Activated CD8-positive, alpha-beta T cell treated with anti-CD3 and anti-CD28 coated beads for 36 hours (primary cell): Measurements from ENCODE around the gene PTPRD. TPM values are rescaled to one million over a fixed set of nuclear protein-coding genes. Genes with fewer than 3 reads are reported as not detected.
"Not testable (repeated sequence)": the region's sequence is repeated elsewhere in the genome, so short reads cannot be mapped to it uniquely, and the experiment has no call there.

Source experiments
- ATAC-seq: fragments of 200-7000 bp; cut with Tn5 transposase; one replicate; pipeline ENCODE4 v1.10.0; 2021; ENCODE audit warnings: mild to moderate bottlenecking, moderate library complexity
- CTCF ChIA-PET: fragments of 350-600 bp; sonication (Branson Sonifier 250); formaldehyde crosslinking; loops from one replicate; lab custom pipeline; 2021; ENCODE audit warnings: antibody characterized with exemption; lab: Charles Lee
- POLR2A ChIA-PET: fragments of 350-600 bp; sonication (Branson Sonifier 250); formaldehyde crosslinking; loops from one replicate; lab custom pipeline; 2021; ENCODE audit warnings: antibody characterized with exemption; lab: Charles Lee
- DNase-seq: peaks from one replicate; pipeline ENCODE4 v3.0.0-alpha.2; 2020
- H3K27ac Mint-ChIP-seq: one replicate; pipeline ENCODE4 v1.8.0; 2021; ENCODE audit warnings: mild to moderate bottlenecking, mixed read lengths
- H3K27me3 Mint-ChIP-seq: one replicate; pipeline ENCODE4 v1.8.0; 2021; ENCODE audit warnings: mixed read lengths
- H3K36me3 Mint-ChIP-seq: one replicate; pipeline ENCODE4 v1.8.0; 2021; ENCODE audit warnings: low read depth, mixed read lengths
- H3K4me1 Mint-ChIP-seq: one replicate; pipeline ENCODE4 v1.8.0; 2021; ENCODE audit warnings: low read depth, mixed read lengths
- H3K4me3 Mint-ChIP-seq: one replicate; pipeline ENCODE4 v1.8.0; 2021; ENCODE audit warnings: mild to moderate bottlenecking, moderate library complexity, mixed read lengths
- H3K9me3 Mint-ChIP-seq: one replicate; pipeline ENCODE4 v1.8.0; 2021; ENCODE audit warnings: mixed read lengths
- CTCF ChIP-seq: fragments of 200-600 bp; IDR thresholded peaks from one replicate; pipeline ENCODE4 v1.8.0; 2022; ENCODE audit warnings: antibody characterized with exemption, mild to moderate bottlenecking
- intact Hi-C: fragments of 100-400 bp; cut with micrococcal nuclease; formaldehyde crosslinking; loops from one replicate; pipeline ENCODE4 v1.10.0; 2022
- total RNA-seq, 2 experiments: library from RNA; stranded (reverse); gene quantifications; one replicate each; pipeline ENCODE4 v1.2.3, GENCODE V29; 2021

The PTPRD gene
- total RNA-seq, 2 experiments from 2014 or later = not detected

GRCh38 chr9:9483175-9483574, 1129.6 kb downstream of the PTPRD start:
- TF ChIP-seq CTCF = no peak

GRCh38 chr9:9478741-9479140, 1134.1 kb downstream of the PTPRD start:
- no peak for TF ChIP-seq CTCF
- Mint-ChIP-seq H3K9me3 (peaks cover 2% of the 10 kb centered on the region), H3K4me3 (no peak overlapping the region), H3K36me3 (no peaks in the 10 kb centered on the region), H3K27ac (no peak overlapping the region), H3K4me1 (no peaks in the 10 kb centered on the region), H3K27me3 (no peaks in the 10 kb centered on the region)
- ChIA-PET CTCF (no interaction called here), POLR2A (no interaction called here)
- ATAC-seq (no peak), DNase-seq (no peak)
- intact Hi-C loops = no loop called here

More at GRCh38 chr9:9483175-9483574, 1129.6 kb downstream of the PTPRD start:
- H3K36me3 Mint-ChIP-seq = no peaks in the 10 kb centered on the region
- H3K27ac Mint-ChIP-seq = no peak overlapping the region
- ATAC-seq (no peak), DNase-seq (no peak)
- H3K27me3 Mint-ChIP-seq = no peaks in the 10 kb centered on the region
- peaks cover 2% of the 10 kb centered on the region for H3K9me3 Mint-ChIP-seq
- intact Hi-C loops = no loop called here
- no peaks in the 10 kb centered on the region for H3K4me1 Mint-ChIP-seq
- CTCF ChIA-PET = no interaction called here
- no peak overlapping the region for H3K4me3 Mint-ChIP-seq
- POLR2A ChIA-PET = no interaction called here

- ChIA-PET CTCF (no interaction called here), POLR2A (no interaction called here)
- intact Hi-C loops = no loop called here
- ATAC-seq (no peak), DNase-seq (no peak)
- no peak for TF ChIP-seq CTCF
- Mint-ChIP-seq H3K4me3 (no peak overlapping the region), H3K4me1 (no peaks in the 10 kb centered on the region), H3K9me3 (peaks cover 1% of the 10 kb centered on the region), H3K27ac (no peak overlapping the region), H3K27me3 (no peaks in the 10 kb centered on the region), H3K36me3 (no peaks in the 10 kb centered on the region)
Observed at GRCh38 chr9:9469271-9469670, 1143.5 kb downstream of the PTPRD start.

- H3K4me3 Mint-ChIP-seq, H3K9me3 Mint-ChIP-seq, POLR2A ChIA-PET, H3K27ac Mint-ChIP-seq, CTCF ChIA-PET, intact Hi-C loops, ATAC-seq, H3K4me1 Mint-ChIP-seq, H3K36me3 Mint-ChIP-seq, DNase-seq, H3K27me3 Mint-ChIP-seq: not testable (repeated sequence)
Observed at GRCh38 chr9:9441874-9442273, 1170.9 kb downstream of the PTPRD start.

GRCh38 chr9:9437641-9438040, 1175.2 kb downstream of the PTPRD start:
- intact Hi-C loops = no loop called here
- TF ChIP-seq CTCF = no peak
- CTCF ChIA-PET = no interaction called here

GRCh38 chr9:9426454-9426853, 1186.3 kb downstream of the PTPRD start:
- intact Hi-C loops, H3K36me3 Mint-ChIP-seq, ATAC-seq, CTCF ChIA-PET, H3K27ac Mint-ChIP-seq, DNase-seq, H3K4me1 Mint-ChIP-seq, POLR2A ChIA-PET, H3K4me3 Mint-ChIP-seq, H3K27me3 Mint-ChIP-seq, H3K9me3 Mint-ChIP-seq: not testable (repeated sequence)

More at GRCh38 chr9:9437641-9438040, 1175.2 kb downstream of the PTPRD start:
- Mint-ChIP-seq H3K9me3 (no peaks in the 10 kb centered on the region), H3K36me3 (no peaks in the 10 kb centered on the region), H3K4me3 (no peak overlapping the region), H3K27me3 (no peaks in the 10 kb centered on the region), H3K4me1 (no peaks in the 10 kb centered on the region), H3K27ac (no peak overlapping the region)
- POLR2A ChIA-PET = no interaction called here
- DNase-seq = no peak
- ATAC-seq = no peak
